ENCODE measurements around the gene RTN4. TPM values are rescaled to one million over a fixed set of nuclear protein-coding genes. Genes with fewer than 3 reads are reported as not detected.

RTN4 gene
- total and polyA plus RNA-seq, 2 of the 4 experiments (the other 2 are of a cell fraction), result 77.8 to 588 TPM

- H2BK15ac ChIP-seq (ENCODE audit: low read depth, low read length), result no peak overlapping the region
- no peak overlapping the region for H3K23ac ChIP-seq (ENCODE audit: low read depth, low read length)
- dilution Hi-C loops (cut with HindIII; ENCODE audit: low sequenced_read_pairs, unreplicated experiment) (no loop called here), in situ Hi-C loops (cut with MboI; ENCODE audit: low sequenced_read_pairs) (no loop called here), intact Hi-C loops (cut with micrococcal nuclease) (no loop called here)
- H3K27ac ChIP-seq (ENCODE audit: insufficient read depth, low read length), result no peak overlapping the region
- peaks cover 98% of the 10 kb centered on the region for H4K20me1 ChIP-seq (ENCODE audit: insufficient read depth, low read length)
- H3K9ac ChIP-seq (ENCODE audit: low read depth, low read length), result no peak overlapping the region
- H4K5ac ChIP-seq (ENCODE audit: low read depth, low read length), result no peak overlapping the region
- H2AFZ ChIP-seq (replicated peaks; ENCODE audit: low read length, poor library complexity), result no peak overlapping the region
- H2BK20ac ChIP-seq (ENCODE audit: low read depth, low read length), result no peak overlapping the region
- ChIA-PET POLR2A (ENCODE audit: unreplicated experiment) (interaction anchor here (0.6 kb wide), 1 partner anchor 129 kb away, joined by 3 read pairs; no protein-coding TSS in a partner anchor), CTCF (no interaction called here)
- no peak overlapping the region for H2AK9ac ChIP-seq (replicated peaks; ENCODE audit: low read depth, low read length, poor library complexity)
- H3K56ac ChIP-seq (ENCODE audit: extremely low read depth, insufficient read depth, low read length), result no peak overlapping the region
- H3K9me3 ChIP-seq (ENCODE audit: control insufficient read depth, insufficient read depth, low read length), result no peaks in the 10 kb centered on the region
- H2AK5ac ChIP-seq (ENCODE audit: low read depth, low read length), result no peak overlapping the region
- H2BK5ac ChIP-seq (ENCODE audit: low read depth, low read length, poor library complexity, severe bottlenecking), result peak overlapping the region; percentile 61
- no CpG with 5 or more reads among the region's 1 CpG for WGBS, 2 experiments (ENCODE audit: extremely low coverage in 2 of 2, insufficient read length in 1 of 2)
- DNase-seq, result no peak
- no peak overlapping the region for H3K18ac ChIP-seq (ENCODE audit: low read depth, low read length)
- no peaks in the 10 kb centered on the region for H3K27me3 ChIP-seq (ENCODE audit: control insufficient read depth, insufficient read depth, low read length)
- H4K8ac ChIP-seq (ENCODE audit: low read depth in 2 of 2, low read length in 2 of 2), result no peak overlapping the region
- TF ChIP-seq MAFK (IDR thresholded peaks at IDR 0.05; ENCODE audit: low read depth, low read length), result peak; percentile 91
- 0 out of 2 replicates have a peak, but pooled peaks have one; percentile 12 for TF ChIP-seq CEBPB (IDR thresholded peaks at IDR 0.05; ENCODE audit: low read depth, low read length)
- TF ChIP-seq NFE2L2 (IDR thresholded peaks at IDR 0.05; ENCODE audit: low read depth, low read length), result peak; percentile 97
- TF ChIP-seq RAD21 (IDR thresholded peaks at IDR 0.05; ENCODE audit: low read length), result no peak
- peaks cover 7% of the 10 kb centered on the region for H3K9me1 ChIP-seq (ENCODE audit: insufficient read depth, low read length)
- H2BK120ac ChIP-seq (ENCODE audit: low read depth, low read length), result no peak overlapping the region
- H3K36me3 ChIP-seq (ENCODE audit: control insufficient read depth, insufficient read depth, low read length), result 0 out of 2 replicates have a peak, but pooled peaks cover 2% of the 10 kb centered on the region
- no peak overlapping the region for H3K14ac ChIP-seq (replicated peaks; ENCODE audit: low read depth, low read length)
- no peak overlapping the region for H3K4ac ChIP-seq (ENCODE audit: low read depth, low read length)
- no peak for ATAC-seq (ENCODE audit: low read depth)
- no peak overlapping the region for H3K4me3 ChIP-seq (ENCODE audit: insufficient read depth, low read depth, low read length)
- H3K4me2 ChIP-seq (ENCODE audit: low read depth, low read length), result peak overlapping the region; percentile 37; the same call in 1 of the 2 replicates
- peaks cover 0 to 9% of the 10 kb centered on the region in 2 experiments; a peak in 2 of 4 replicates for H3K79me1 ChIP-seq (ENCODE audit: low read depth in 1 of 2, low read length in 2 of 2)
- no TSS peak for BruUV-seq (replicated peaks)
- no peak overlapping the region for H4K91ac ChIP-seq (ENCODE audit: insufficient read depth, low read depth, low read length)
- peaks cover 5% of the 10 kb centered on the region for H3K4me1 ChIP-seq (ENCODE audit: control insufficient read depth, insufficient read depth, low read length)
Measured at GRCh38 chr2:55038428-55038827, 11.8 kb downstream of the RTN4 start.
